ACC112 (cell line): ENCODE measurements around the gene RBAK.
"Not testable (repeated sequence)": the region's sequence is repeated elsewhere in the genome, so short reads cannot be mapped to it uniquely, and the experiment has no call there.

ENCODE experiments used
- H2AFZ ChIP-seq: fragments of 200-600 bp; sonication (generic); one replicate; pipeline ENCODE4 v1.6.0; 2017; ENCODE audit warnings: antibody characterized with exemption, low read length; ENCODE audit not compliant: unreplicated experiment
- H3K27ac ChIP-seq: fragments of 200-600 bp; sonication (generic); 2 replicates; pipeline ENCODE4 v1.5.1; 2014; ENCODE audit warnings: low read depth, mild to moderate bottlenecking, antibody characterized with exemption, low read length, moderate library complexity
- H3K27me3 ChIP-seq: fragments of 200-600 bp; sonication (generic); 2 replicates; pipeline ENCODE4 v1.6.1; 2014; ENCODE audit warnings: mild to moderate bottlenecking, antibody characterized with exemption, low read length, moderate library complexity, mixed read lengths; ENCODE audit not compliant: insufficient read depth
- H3K36me3 ChIP-seq: fragments of 200-600 bp; sonication (generic); 2 replicates; pipeline ENCODE4 v1.6.1; 2016; ENCODE audit warnings: mild to moderate bottlenecking, antibody characterized with exemption, low read length, moderate library complexity, mixed read lengths; ENCODE audit not compliant: insufficient read depth
- H3K4me1 ChIP-seq: fragments of 200-600 bp; sonication (generic); one replicate; pipeline ENCODE4 v1.6.1; 2016; ENCODE audit warnings: low read length, mixed read lengths; ENCODE audit not compliant: insufficient read depth, unreplicated experiment, control insufficient read depth
- H3K4me3 ChIP-seq: fragments of 200-600 bp; sonication (generic); 2 replicates; pipeline ENCODE4 v1.5.1; 2014; ENCODE audit warnings: mild to moderate bottlenecking, low read depth, low read length
- H3K79me2 ChIP-seq: fragments of 200-600 bp; sonication (generic); one replicate; pipeline ENCODE4 v1.6.0; 2016; ENCODE audit warnings: low read length; ENCODE audit not compliant: control insufficient read depth, unreplicated experiment, insufficient read depth

RBAK gene

GRCh38 chr7:5017626-5018025 is 28.0 kb upstream of the RBAK start:
- not testable (repeated sequence) for H3K4me1 ChIP-seq, H3K36me3 ChIP-seq, H3K79me2 ChIP-seq, H3K27ac ChIP-seq, H3K4me3 ChIP-seq, H3K27me3 ChIP-seq, H2AFZ ChIP-seq

DNA sequence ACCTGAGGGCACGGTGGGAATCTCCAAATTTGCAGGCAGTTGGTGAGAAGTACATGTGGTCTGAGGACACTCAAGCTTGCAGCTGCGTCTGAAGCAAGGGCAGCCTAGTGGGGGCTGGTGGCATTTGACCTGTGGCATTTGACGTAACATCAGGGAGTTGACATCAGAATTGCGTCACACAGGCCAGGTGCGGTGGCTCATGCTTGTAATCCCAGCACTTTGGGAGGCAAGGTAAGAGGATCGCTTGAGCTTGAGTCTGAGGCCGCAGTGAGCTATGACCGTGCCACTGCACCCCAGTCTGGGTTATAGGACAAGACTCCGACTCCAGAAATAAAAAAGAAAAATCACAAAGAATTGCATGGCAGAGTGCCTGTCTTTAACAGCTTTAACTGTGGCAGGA is 25.6 kb upstream of the RBAK start:
- no peaks in the 10 kb centered on the region for H3K4me1 ChIP-seq
- no peaks in the 10 kb centered on the region for H3K27me3 ChIP-seq
- no peak overlapping the region for H3K27ac ChIP-seq
- H3K36me3 ChIP-seq: no peaks in the 10 kb centered on the region
- no peak overlapping the region for H3K4me3 ChIP-seq
- H3K79me2 ChIP-seq: no peaks in the 10 kb centered on the region
- H2AFZ ChIP-seq: no peak overlapping the region

- H3K36me3 ChIP-seq, H3K79me2 ChIP-seq, H3K4me3 ChIP-seq, H3K27me3 ChIP-seq, H3K27ac ChIP-seq, H2AFZ ChIP-seq, H3K4me1 ChIP-seq: not testable (repeated sequence)
Measured at GRCh38 chr7:5020976-5021550, 24.6 kb upstream of the RBAK start.

GRCh38 chr7:5023626-5024025 is 22.0 kb upstream of the RBAK start:
- not testable (repeated sequence) for H3K27me3 ChIP-seq

GRCh38 chr7:5027796-5028410 is 17.8 kb upstream of the RBAK start:
- H3K4me1 ChIP-seq: not testable (repeated sequence)

More at GRCh38 chr7:5023626-5024025, 22.0 kb upstream of the RBAK start:
- not testable (repeated sequence) for H3K36me3 ChIP-seq, H2AFZ ChIP-seq, H3K4me1 ChIP-seq, H3K79me2 ChIP-seq, H3K27ac ChIP-seq, H3K4me3 ChIP-seq

DNA sequence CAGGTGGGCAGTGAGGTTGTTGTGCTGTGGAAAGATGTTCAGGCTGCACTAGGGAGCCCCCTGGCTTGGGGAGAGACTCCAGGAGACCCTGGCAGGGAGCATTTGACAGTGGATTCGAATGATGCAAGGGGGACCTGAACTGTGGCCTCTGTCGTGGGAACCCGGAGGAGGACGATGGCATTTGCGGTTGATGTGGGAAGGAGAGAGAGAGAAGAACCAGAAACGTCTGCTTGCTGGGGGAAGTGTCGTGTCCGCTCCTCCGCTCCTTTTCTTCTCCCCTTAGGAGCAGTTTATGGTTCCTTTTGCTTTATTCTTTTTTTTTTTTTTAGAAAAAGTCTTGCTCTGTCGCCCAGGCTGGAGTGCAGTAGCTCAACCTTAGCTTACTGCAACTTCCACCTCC is 12.5 kb upstream of the RBAK start:
- H3K4me3 ChIP-seq, H3K27ac ChIP-seq, H2AFZ ChIP-seq, H3K4me1 ChIP-seq, H3K79me2 ChIP-seq, H3K27me3 ChIP-seq, H3K36me3 ChIP-seq: not testable (repeated sequence)

More at GRCh38 chr7:5027796-5028410, 17.8 kb upstream of the RBAK start:
- not testable (repeated sequence) for H3K4me3 ChIP-seq, H2AFZ ChIP-seq, H3K27ac ChIP-seq, H3K27me3 ChIP-seq, H3K36me3 ChIP-seq, H3K79me2 ChIP-seq

- H3K36me3 ChIP-seq: no peaks in the 10 kb centered on the region
- no peak overlapping the region for H3K27ac ChIP-seq
- no peaks in the 10 kb centered on the region for H3K27me3 ChIP-seq
- H2AFZ ChIP-seq: no peak overlapping the region
- H3K79me2 ChIP-seq: no peaks in the 10 kb centered on the region
- H3K4me1 ChIP-seq: no peaks in the 10 kb centered on the region
- H3K4me3 ChIP-seq: no peak overlapping the region
Measured at GRCh38 chr7:5035276-5035675, 10.4 kb upstream of the RBAK start.

- no peak overlapping the region for H2AFZ ChIP-seq
- no peaks in the 10 kb centered on the region for H3K4me1 ChIP-seq
- H3K4me3 ChIP-seq: no peak overlapping the region
- H3K36me3 ChIP-seq: no peaks in the 10 kb centered on the region
- no peaks in the 10 kb centered on the region for H3K27me3 ChIP-seq
- H3K27ac ChIP-seq: no peak overlapping the region
- no peaks in the 10 kb centered on the region for H3K79me2 ChIP-seq
Measured at GRCh38 chr7:5036446-5036845, 9.2 kb upstream of the RBAK start.

GRCh38 chr7:5041047-5041446 is 4.6 kb upstream of the RBAK start:
- Histone ChIP-seq H3K79me2 (peaks cover 3% of the 10 kb centered on the region), H3K27me3 (no peaks in the 10 kb centered on the region), H2AFZ (no peak overlapping the region), H3K27ac (no peak overlapping the region), H3K4me3 (no peak overlapping the region), H3K4me1 (peaks cover 4% of the 10 kb centered on the region), H3K36me3 (no peaks in the 10 kb centered on the region)

DNA sequence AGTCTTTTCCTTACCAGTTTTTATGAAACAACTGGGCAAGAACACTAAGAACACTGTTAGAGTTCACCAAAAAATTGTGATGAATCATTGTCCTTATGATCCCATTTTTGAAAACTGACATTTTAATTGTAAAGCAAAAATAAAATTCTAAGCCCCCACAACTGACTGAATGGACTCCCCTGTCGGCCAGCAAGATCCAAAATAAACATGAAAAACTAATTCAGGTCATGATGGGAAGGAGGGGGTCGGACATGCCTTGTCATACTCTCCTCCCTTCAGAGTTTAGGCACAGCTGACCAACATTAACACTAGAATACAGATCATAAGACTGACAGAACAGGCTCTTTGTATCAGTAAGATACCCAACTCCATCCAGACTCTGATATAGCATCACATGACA is 2.0 kb upstream of the RBAK start:
- no peak overlapping the region for H3K27ac ChIP-seq
- peaks cover 14% of the 10 kb centered on the region for H3K79me2 ChIP-seq
- no peaks in the 10 kb centered on the region for H3K36me3 ChIP-seq
- no peak overlapping the region for H2AFZ ChIP-seq
- no peak overlapping the region for H3K4me3 ChIP-seq
- H3K4me1 ChIP-seq: peaks cover 7% of the 10 kb centered on the region
- H3K27me3 ChIP-seq: no peaks in the 10 kb centered on the region

- Histone ChIP-seq H2AFZ (peak overlapping the region; percentile 90), H3K79me2 (peaks cover 14% of the 10 kb centered on the region), H3K4me3 (peak overlapping the region; percentile 89), H3K27ac (peak overlapping the region; percentile 72), H3K36me3 (peaks cover 17% of the 10 kb centered on the region)
- not testable (repeated sequence) for H3K27me3 ChIP-seq, H3K4me1 ChIP-seq
Measured at GRCh38 chr7:5046397-5046732, 705 bp downstream of the RBAK start.
